Spleen (tissue), 11 donors: ENCODE measurements around the gene PXDN. TPM values are rescaled to one million over a fixed set of nuclear protein-coding genes. Genes with fewer than 3 reads are reported as not detected.

Source experiments
- DNase-seq: peaks from one replicate; pipeline ENCODE4 v3.0.0-alpha.2; 2020
- H3K27ac ChIP-seq, 8 donors: fragments of 200-600 bp; sonication (generic) in 7 of 8; 1 replicate in 4 of 8; 2 replicates in 4 of 8; pipeline versions ENCODE4 v1.5.0 to v1.8.0; 2016 to 2021; ENCODE audit warnings: inconsistent platforms in 4 of 8, mild to moderate bottlenecking in 4 of 8, moderate library complexity in 1 of 8
- H3K27me3 ChIP-seq, 7 donors: fragments of 200-600 bp; sonication (generic) in 6 of 7; replicated peaks in 1 of 7; 1 replicate in 4 of 7; 2 replicates in 3 of 7; pipeline versions ENCODE4 v1.5.0 to v1.8.0; 2016 to 2021; ENCODE audit warnings: inconsistent platforms in 3 of 7, mild to moderate bottlenecking in 1 of 7
- H3K36me3 ChIP-seq, 6 donors: fragments of 200-600 bp; sonication (generic) in 5 of 6; 1 replicate in 4 of 6; 2 replicates in 2 of 6; pipeline versions ENCODE4 v1.5.0 to v1.8.0; 2016 to 2021; ENCODE audit warnings: inconsistent platforms in 2 of 6
- H3K4me1 ChIP-seq, 6 donors: fragments of 200-600 bp; sonication (generic) in 5 of 6; 1 replicate in 3 of 6; 2 replicates in 3 of 6; pipeline versions ENCODE4 v1.5.0 to v1.8.0; 2016 to 2021; ENCODE audit warnings: inconsistent platforms in 3 of 6
- H3K4me3 ChIP-seq, 8 donors: fragments of 200-600 bp; sonication (generic) in 7 of 8; 1 replicate in 4 of 8; 2 replicates in 4 of 8; pipeline versions ENCODE4 v1.5.0 to v1.8.0; 2016 to 2021; ENCODE audit warnings: inconsistent platforms in 4 of 8, mild to moderate bottlenecking in 4 of 8, moderate library complexity in 2 of 8
- H3K9me3 ChIP-seq, 8 donors: fragments of 200-600 bp; sonication (generic) in 7 of 8; 1 replicate in 4 of 8; 2 replicates in 4 of 8; pipeline versions ENCODE4 v1.5.0 to v1.8.0; 2016 to 2021; ENCODE audit warnings: inconsistent platforms in 4 of 8
- POLR2A ChIP-seq, 3 donors: fragments of 450-650 bp; IDR thresholded peaks; one replicate each; pipeline ENCODE4 v1.5.1; 2017; ENCODE audit warnings: antibody characterized with exemption in 3 of 3, mild to moderate bottlenecking in 1 of 3
- POLR2AphosphoS5 ChIP-seq, 3 donors: sonication (generic); formaldehyde crosslinking; IDR thresholded peaks; one replicate each; pipeline ENCODE4 v1.5.1; 2017; ENCODE audit warnings: antibody characterized with exemption in 3 of 3
- WGBS, 5 donors: extraction: QIAGEN DNeasy Blood & Tissue Kit in 3 of 5; methylation state at CpG; one replicate each; pipeline versions ENCODE4 v1.1.5 to v1.1.7; 2013 to 2018; 5-methylcytosine and 5-hydroxymethylcytosine counted together
- intact Hi-C: fragments of 100-400 bp; cut with DNase I; formaldehyde crosslinking; loops from one replicate; pipeline ENCODE4 v1.15.0; 2023; ENCODE audit warnings: low total_unique reads
- polyA plus RNA-seq, 3 donors: library from polyadenylated mRNA; stranded (reverse); fragments of 200-250 nt; gene quantifications; one replicate each; pipeline ENCODE4 v1.2.1, GENCODE V29; 2013
- total RNA-seq, 7 donors: library from RNA; depleted of rRNA in 3 of 7; stranded (reverse); fragments of >200 nt in 3 of 7; fragmentation: NEBNext Ultra II Directional in 4 of 7; extraction: Animal tissue kit (Norgen Biotek cat#: 25700) in 4 of 7; gene quantifications; one replicate each; pipeline versions ENCODE4 v1.1.0 to v1.2.1, GENCODE V29; 2016 to 2021
- TF ChIP-seq, protein P1 (sequence below), 11 experiments: fragments of 200-600 bp in 7 of 11; fragments of 450-650 bp in 4 of 11; sonication (generic) in 4 of 11; IDR thresholded peaks in 8 of 11; conservative IDR thresholded peaks in 3 of 11; 1 replicate in 7 of 11; 2 replicates in 4 of 11; pipeline versions ENCODE4 v1.4.0 to v1.8.0; 2016 to 2021; ENCODE audit warnings: antibody characterized with exemption in 11 of 11, inconsistent platforms in 4 of 11, mild to moderate bottlenecking in 1 of 11
- donor health status: healthy with polysubstance abuse.
- donor health status: DM: no; HTN: no; CAD: no; lungs with moderate emphysema.
- donor health status: DM: no; HTN: no; CAD: no.
- donor health status: Bipolar disorder and iron deficiency.
- donor health status: healthy.
- donor health status: DM: no; HTN: no; CAD: no.
- donor health status: DM: yes; HTN: yes; CAD: no.

The PXDN gene
- total and polyA plus RNA-seq, 10 donors: 1.9 to 49.3 (median 30.8) TPM

DNA sequence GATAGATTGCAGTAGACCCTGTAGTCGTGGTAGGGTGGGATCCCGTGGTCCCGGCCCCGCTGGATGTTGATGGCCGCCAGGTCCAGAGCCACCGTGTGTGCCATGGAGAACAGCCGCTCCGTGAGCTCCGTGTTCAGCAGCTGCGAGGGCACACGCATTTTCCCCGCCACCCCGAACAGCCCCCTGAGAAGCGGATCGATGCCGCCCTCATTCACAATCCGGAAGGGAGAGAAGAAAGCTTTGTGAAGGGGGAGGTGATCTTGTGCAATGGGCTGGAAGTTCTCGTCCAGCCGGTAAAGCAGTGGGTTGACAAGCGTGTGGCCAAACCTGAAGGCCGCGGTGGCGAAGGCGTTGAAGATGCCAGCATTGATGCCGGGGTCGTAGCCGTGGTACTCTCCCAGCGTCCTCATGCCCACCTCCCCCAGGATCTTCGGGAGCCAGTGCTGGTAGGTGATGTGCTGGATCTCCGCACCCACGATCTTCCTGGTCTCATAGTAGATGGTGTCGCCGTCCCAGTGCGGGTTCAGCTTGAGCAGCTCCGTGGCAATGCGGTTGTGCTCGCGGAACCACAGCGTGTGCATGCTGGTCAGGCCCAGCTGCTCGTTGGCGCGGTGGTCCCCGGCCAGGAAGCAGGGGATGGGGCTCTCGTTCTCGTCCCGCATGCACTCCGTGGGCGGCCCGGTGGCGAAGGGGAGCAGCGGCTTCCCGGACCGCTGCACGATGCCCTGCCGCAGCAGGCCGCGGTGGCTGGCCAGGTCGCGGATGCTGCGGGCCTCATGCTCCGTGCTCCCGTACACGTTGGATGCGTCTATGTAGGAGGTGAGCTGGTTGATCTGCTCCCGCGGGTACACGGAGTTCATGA, 95.8 kb downstream of the PXDN start:
- H3K9me3 ChIP-seq: peaks cover 0 to 5% (median 0%) of the 10 kb centered on the region in 8 donors
- no peaks in the 10 kb centered on the region for H3K27me3 ChIP-seq
- WGBS, 5 donors: 93 to 98% (median 95%) methylated on average over 57 to 67 of the region's 67 CpGs
- H3K36me3 ChIP-seq: peaks cover 0 to 39% (median 3%) of the 10 kb centered on the region in 6 donors
- peaks cover 0 to 14% (median 0%) of the 10 kb centered on the region in 6 donors for H3K4me1 ChIP-seq
- no peak overlapping the region for H3K4me3 ChIP-seq
- TF ChIP-seq, protein P1, sequence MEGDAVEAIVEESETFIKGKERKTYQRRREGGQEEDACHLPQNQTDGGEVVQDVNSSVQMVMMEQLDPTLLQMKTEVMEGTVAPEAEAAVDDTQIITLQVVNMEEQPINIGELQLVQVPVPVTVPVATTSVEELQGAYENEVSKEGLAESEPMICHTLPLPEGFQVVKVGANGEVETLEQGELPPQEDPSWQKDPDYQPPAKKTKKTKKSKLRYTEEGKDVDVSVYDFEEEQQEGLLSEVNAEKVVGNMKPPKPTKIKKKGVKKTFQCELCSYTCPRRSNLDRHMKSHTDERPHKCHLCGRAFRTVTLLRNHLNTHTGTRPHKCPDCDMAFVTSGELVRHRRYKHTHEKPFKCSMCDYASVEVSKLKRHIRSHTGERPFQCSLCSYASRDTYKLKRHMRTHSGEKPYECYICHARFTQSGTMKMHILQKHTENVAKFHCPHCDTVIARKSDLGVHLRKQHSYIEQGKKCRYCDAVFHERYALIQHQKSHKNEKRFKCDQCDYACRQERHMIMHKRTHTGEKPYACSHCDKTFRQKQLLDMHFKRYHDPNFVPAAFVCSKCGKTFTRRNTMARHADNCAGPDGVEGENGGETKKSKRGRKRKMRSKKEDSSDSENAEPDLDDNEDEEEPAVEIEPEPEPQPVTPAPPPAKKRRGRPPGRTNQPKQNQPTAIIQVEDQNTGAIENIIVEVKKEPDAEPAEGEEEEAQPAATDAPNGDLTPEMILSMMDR (IDR thresholded peaks at IDR 0.05 in 8 of 11, conservative IDR thresholded peaks at IDR 0.05 in 3 of 11): no peak
- no peak overlapping the region for H3K27ac ChIP-seq
- intact Hi-C loops: no loop called here
- peak; percentile 71 for DNase-seq

DNA sequence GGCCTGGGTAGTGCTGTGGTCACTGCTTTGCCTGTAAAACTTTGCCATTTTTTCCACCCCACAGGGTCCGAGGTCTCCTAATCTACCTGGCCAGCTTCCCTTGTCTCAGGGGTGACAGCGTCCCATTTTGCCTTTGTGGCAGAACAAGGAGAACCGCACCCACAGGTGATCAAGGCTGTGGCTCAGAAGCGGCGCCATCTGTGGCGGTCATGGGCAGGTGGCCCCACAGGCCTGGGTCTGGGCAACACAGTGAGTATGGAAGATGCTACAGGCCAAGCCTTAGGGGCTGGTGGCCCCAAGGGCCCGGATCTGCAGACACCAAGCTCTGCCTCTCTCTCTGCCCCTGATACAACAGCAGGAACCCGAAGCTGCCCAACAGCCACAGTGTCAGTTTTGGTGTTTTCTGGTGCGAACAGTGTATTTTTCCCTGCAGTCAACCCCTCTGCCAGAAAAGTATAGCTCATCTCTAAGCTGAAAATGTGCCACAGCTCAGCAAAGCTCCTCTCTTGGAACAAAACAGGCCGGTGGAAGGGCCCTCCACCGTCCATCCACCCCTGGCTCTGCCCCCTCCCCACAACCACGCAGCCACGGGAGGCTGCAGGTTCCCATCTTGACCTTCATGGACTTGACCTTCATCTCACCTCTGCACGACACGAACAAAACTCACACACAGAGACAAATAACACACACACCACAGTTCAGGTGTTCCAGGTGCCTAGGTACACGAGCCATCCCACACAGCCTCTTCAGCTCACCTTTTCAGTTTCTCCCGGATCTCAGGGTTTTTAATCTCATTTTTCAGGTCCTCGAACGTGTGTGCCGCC, 96.7 kb downstream of the PXDN start:
- WGBS, 5 donors: 80 to 96% (median 89%) methylated on average over 15 to 20 of the region's 20 CpGs
- H3K9me3 ChIP-seq: peaks cover 0 to 5% (median 0%) of the 10 kb centered on the region in 8 donors
- peaks cover 0 to 12% (median 0%) of the 10 kb centered on the region in 6 donors for H3K4me1 ChIP-seq
- no peak overlapping the region for H3K4me3 ChIP-seq
- TF ChIP-seq POLR2A (IDR thresholded peaks at IDR 0.05) (no peak), POLR2AphosphoS5 (IDR thresholded peaks at IDR 0.05) (no peak)
- TF ChIP-seq, protein P1 (IDR thresholded peaks at IDR 0.05 in 8 of 11, conservative IDR thresholded peaks at IDR 0.05 in 3 of 11): no peak
- intact Hi-C loops: no loop called here
- peak; percentile 66 for DNase-seq
- H3K27me3 ChIP-seq: no peaks in the 10 kb centered on the region
- H3K27ac ChIP-seq: no peak overlapping the region
- peaks cover 0 to 48% (median 3%) of the 10 kb centered on the region in 6 donors for H3K36me3 ChIP-seq

DNA sequence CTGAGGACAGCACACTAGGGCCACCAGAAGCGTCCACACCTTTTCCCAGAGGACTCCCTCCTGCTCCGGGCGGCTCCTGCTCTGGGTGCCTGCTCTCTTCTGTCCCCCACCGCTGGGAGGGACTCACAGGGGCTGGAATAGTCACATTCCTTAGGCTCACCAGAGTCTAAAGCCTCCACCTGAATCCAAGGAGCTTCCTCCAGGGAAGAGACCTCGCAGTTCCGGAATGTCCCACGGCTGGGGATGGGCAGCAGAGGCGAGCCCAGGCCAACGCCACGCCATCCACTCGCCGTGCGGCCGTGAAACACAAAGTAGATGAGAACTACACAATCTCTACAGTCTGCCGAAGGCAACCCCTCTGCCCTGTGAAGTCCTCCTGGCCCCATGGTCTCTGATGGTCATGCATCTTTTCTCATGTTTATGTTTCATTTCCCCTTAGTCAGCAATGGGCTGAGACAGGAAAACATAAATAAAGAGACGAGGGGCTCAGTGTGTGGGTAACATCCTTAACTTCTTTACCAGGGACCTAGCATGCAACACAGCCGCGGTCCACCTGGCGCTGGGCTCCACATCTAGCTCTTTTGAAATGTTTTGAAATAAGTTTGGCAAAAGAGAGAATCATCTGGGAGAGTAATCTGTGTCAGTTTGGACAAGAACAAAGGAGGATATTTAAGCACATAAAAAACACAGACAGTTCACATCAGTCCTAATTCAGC, 98.4 kb downstream of the PXDN start:
- intact Hi-C loops: no loop called here
- H3K36me3 ChIP-seq: peaks cover 0 to 49% (median 3%) of the 10 kb centered on the region in 6 donors
- TF ChIP-seq POLR2AphosphoS5 (IDR thresholded peaks at IDR 0.05): no peak
- no peak for TF ChIP-seq POLR2A (IDR thresholded peaks at IDR 0.05)
- TF ChIP-seq, protein P1 (IDR thresholded peaks at IDR 0.05 in 8 of 11, conservative IDR thresholded peaks at IDR 0.05 in 3 of 11): no peak
- peaks cover 0 to 5% (median 0%) of the 10 kb centered on the region in 8 donors for H3K9me3 ChIP-seq
- 78 to 88% (median 84%) methylated on average over 17 to 19 of the region's 19 CpGs for WGBS, 5 donors
- peak; percentile 70 for DNase-seq
- no peaks in the 10 kb centered on the region for H3K27me3 ChIP-seq
- H3K4me1 ChIP-seq: peaks cover 0 to 6% (median 0%) of the 10 kb centered on the region in 6 donors
- no peak overlapping the region for H3K4me3 ChIP-seq
- no peak overlapping the region for H3K27ac ChIP-seq
